Cardiac fibroblast (primary cell): ENCODE results near the gene HSD3B2.

Experiments used
- DNase-seq, 2 donors: peaks; one replicate each; pipeline versions ENCODE4 v3.0.0 to v3.0.0-alpha.2; 2010; ENCODE audit warnings: low read depth in 2 of 2
- H3K4me3 ChIP-seq, 2 donors: replicated peaks in 1 of 2; 1 replicate in 1 of 2; 2 replicates in 1 of 2; pipeline ENCODE4 v1.5.1; 2011; ENCODE audit warnings: low read depth in 2 of 2, low read length in 2 of 2, mild to moderate bottlenecking in 2 of 2, moderate library complexity in 1 of 2
- TF ChIP-seq, protein P1 (sequence below): IDR thresholded peaks from one replicate; pipeline ENCODE4 v1.5.1; 2011; ENCODE audit warnings: low read depth, mild to moderate bottlenecking, low read length, inconsistent platforms

The HSD3B2 gene

GRCh38 chr1:119431836-119432235 is 16.9 kb downstream of the HSD3B2 start:
- TF ChIP-seq, protein P1, sequence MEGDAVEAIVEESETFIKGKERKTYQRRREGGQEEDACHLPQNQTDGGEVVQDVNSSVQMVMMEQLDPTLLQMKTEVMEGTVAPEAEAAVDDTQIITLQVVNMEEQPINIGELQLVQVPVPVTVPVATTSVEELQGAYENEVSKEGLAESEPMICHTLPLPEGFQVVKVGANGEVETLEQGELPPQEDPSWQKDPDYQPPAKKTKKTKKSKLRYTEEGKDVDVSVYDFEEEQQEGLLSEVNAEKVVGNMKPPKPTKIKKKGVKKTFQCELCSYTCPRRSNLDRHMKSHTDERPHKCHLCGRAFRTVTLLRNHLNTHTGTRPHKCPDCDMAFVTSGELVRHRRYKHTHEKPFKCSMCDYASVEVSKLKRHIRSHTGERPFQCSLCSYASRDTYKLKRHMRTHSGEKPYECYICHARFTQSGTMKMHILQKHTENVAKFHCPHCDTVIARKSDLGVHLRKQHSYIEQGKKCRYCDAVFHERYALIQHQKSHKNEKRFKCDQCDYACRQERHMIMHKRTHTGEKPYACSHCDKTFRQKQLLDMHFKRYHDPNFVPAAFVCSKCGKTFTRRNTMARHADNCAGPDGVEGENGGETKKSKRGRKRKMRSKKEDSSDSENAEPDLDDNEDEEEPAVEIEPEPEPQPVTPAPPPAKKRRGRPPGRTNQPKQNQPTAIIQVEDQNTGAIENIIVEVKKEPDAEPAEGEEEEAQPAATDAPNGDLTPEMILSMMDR: no peak
- H3K4me3 ChIP-seq: no peak overlapping the region
- DNase-seq: no peak

GRCh38 chr1:119435052-119435451 is 20.1 kb downstream of the HSD3B2 start:
- H3K4me3 ChIP-seq: no peak overlapping the region
- DNase-seq: peak in 1 of 2 donors; percentile 6
- TF ChIP-seq, protein P1: no peak

GRCh38 chr1:119438761-119439160 is 23.8 kb downstream of the HSD3B2 start:
- TF ChIP-seq, protein P1: no peak
- no peak for DNase-seq
- no peak overlapping the region for H3K4me3 ChIP-seq

DNA sequence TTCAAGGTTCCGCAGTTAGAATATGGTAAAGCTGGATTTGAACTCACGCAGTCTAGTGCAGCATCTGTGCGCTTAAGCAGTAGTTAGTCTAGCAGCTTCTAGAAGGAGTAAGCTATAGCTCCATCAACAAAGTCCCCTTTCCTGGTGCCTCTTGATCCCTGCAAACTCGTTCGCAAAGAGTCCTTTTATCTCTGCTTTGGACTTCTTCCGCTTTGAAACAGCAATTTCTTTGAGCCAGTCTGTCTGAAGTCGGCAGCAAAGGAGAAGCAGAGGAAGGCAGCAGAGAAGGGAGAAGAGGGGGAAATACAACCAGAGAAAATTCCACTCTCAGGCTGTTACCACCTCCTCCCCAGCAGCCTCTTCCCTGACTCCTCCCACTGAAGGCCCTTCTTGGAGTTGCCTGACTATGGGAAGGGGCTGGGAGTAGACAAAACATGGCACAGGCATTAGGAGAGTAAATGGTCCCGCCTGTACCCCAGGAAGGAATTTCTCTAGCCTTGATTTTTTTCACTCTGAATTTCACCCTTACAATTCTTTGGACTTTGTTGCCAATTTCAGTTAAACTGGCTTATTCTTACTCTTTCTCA is 25.9 kb downstream of the HSD3B2 start:
- TF ChIP-seq, protein P1: no peak
- DNase-seq: no peak
- no peak overlapping the region for H3K4me3 ChIP-seq

- TF ChIP-seq, protein P1: no peak
- no peak for DNase-seq
- H3K4me3 ChIP-seq: no peak overlapping the region
Measured at GRCh38 chr1:119442756-119443155, 27.8 kb downstream of the HSD3B2 start.

DNA sequence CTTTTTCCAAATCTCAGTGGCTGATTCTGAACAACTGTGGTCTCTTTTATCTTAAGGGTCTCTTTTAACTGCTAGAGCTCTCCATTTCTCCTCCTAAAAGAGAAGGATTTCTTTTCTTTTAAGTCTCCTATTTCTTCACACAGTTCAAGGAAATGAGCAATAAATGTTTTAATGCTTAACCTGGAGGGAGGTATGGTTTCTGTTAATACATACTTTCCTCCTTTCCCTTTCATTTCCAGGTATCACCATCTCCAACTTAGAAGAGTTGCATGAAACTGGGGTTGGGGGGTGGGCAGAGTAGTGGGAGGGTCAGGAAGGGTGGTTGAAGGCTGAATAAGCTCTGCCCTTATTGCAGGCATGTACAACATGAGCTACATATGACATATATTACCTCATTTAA is 31.4 kb downstream of the HSD3B2 start:
- no peak for DNase-seq
- H3K4me3 ChIP-seq: no peak overlapping the region
- TF ChIP-seq, protein P1: no peak
